Vagina (tissue), 2 donors: ENCODE results near the gene ANXA2R.

Experiments
- POLR2A ChIP-seq, 2 donors: fragments of 450-650 bp; IDR thresholded peaks; one replicate each; pipeline ENCODE4 v1.6.1; 2017; ENCODE audit warnings: antibody characterized with exemption in 2 of 2, mild to moderate bottlenecking in 2 of 2, moderate library complexity in 2 of 2
- TF ChIP-seq, protein P1 (sequence below), 3 experiments: fragments of 450-650 bp in 2 of 3; fragments of 200-600 bp in 1 of 3; sonication (generic) in 1 of 3; IDR thresholded peaks; one replicate each; pipeline ENCODE4 v1.5.1; 2017 to 2019; ENCODE audit warnings: antibody characterized with exemption in 3 of 3, mild to moderate bottlenecking in 2 of 3, moderate library complexity in 2 of 3

DNA sequence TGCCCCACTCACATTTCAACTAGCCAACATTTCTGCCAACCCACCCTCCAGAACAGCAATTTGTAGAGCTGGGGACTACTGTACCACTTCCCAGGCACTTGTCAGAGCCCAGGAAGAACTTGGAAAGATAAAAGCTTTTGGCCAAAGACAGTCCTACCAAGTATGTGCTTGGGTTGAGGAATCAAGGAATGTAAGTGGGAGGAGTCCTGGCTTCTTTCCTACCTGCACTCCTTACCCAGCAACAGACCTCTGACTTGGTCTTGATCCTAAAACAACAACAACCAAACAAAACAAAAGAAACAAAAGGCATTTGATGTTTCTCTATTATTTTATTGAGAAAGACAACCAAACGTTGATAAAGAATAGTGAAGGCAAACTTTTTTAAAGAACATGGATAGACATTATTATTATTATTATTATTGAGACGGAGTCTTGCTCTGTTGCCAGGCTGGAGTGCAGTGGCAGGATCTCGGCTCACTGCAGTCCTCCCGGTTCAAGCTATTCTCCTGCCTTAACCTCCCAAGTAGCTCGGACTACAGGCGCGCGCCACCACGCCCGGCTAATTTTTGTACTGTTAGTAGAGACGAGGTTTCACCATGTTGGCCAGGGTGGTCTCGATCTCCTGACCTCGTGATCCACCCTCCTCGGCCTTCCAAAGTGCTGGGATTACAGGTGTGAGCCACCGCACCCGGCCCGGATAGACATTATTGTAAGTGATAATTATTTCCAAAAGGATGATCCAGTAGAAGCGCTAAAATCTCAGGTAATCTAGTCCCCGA lies 33.5 kb downstream of the ANXA2R start:
- TF ChIP-seq, protein P1, sequence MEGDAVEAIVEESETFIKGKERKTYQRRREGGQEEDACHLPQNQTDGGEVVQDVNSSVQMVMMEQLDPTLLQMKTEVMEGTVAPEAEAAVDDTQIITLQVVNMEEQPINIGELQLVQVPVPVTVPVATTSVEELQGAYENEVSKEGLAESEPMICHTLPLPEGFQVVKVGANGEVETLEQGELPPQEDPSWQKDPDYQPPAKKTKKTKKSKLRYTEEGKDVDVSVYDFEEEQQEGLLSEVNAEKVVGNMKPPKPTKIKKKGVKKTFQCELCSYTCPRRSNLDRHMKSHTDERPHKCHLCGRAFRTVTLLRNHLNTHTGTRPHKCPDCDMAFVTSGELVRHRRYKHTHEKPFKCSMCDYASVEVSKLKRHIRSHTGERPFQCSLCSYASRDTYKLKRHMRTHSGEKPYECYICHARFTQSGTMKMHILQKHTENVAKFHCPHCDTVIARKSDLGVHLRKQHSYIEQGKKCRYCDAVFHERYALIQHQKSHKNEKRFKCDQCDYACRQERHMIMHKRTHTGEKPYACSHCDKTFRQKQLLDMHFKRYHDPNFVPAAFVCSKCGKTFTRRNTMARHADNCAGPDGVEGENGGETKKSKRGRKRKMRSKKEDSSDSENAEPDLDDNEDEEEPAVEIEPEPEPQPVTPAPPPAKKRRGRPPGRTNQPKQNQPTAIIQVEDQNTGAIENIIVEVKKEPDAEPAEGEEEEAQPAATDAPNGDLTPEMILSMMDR (IDR thresholded peaks at IDR 0.05), result no peak
- TF ChIP-seq POLR2A (IDR thresholded peaks at IDR 0.05), result no peak
